Esophagus squamous epithelium (tissue), 4 donors: ENCODE measurements around the gene METTL1.

ENCODE experiments used
- POLR2A ChIP-seq, 4 donors: fragments of 450-650 bp; IDR thresholded peaks; one replicate each; pipeline ENCODE4 v1.6.1; 2017; ENCODE audit warnings: antibody characterized with exemption in 4 of 4, mild to moderate bottlenecking in 4 of 4, moderate library complexity in 3 of 4
- TF ChIP-seq, protein P1 (sequence below), 6 experiments: fragments of 450-650 bp in 4 of 6; fragments of 200-600 bp in 2 of 6; sonication (generic) in 2 of 6; IDR thresholded peaks; one replicate each; pipeline ENCODE4 v1.5.1; 2016 to 2019; ENCODE audit warnings: antibody characterized with exemption in 6 of 6, mild to moderate bottlenecking in 4 of 6, moderate library complexity in 4 of 6

DNA sequence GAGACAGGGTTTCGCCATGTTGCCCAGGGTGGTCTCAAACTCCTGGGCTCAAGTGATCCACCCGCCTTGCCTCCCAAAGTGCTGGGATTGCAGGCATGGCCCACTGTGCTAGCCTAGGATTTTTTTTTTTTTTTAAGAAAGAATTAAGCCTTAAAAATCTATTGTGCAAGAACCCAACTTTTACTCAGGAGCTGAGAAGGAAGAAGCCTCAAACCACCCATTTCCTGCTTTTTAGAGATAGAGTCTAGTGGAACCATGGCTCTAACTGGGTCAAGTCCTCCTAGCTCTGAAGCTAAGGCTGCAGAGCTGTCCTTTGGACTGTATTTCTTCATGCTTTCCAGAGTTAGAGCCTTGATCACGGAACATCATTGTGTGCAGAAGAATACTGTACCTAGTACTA lies 9.3 kb upstream of the METTL1 start:
- TF ChIP-seq, protein P1, sequence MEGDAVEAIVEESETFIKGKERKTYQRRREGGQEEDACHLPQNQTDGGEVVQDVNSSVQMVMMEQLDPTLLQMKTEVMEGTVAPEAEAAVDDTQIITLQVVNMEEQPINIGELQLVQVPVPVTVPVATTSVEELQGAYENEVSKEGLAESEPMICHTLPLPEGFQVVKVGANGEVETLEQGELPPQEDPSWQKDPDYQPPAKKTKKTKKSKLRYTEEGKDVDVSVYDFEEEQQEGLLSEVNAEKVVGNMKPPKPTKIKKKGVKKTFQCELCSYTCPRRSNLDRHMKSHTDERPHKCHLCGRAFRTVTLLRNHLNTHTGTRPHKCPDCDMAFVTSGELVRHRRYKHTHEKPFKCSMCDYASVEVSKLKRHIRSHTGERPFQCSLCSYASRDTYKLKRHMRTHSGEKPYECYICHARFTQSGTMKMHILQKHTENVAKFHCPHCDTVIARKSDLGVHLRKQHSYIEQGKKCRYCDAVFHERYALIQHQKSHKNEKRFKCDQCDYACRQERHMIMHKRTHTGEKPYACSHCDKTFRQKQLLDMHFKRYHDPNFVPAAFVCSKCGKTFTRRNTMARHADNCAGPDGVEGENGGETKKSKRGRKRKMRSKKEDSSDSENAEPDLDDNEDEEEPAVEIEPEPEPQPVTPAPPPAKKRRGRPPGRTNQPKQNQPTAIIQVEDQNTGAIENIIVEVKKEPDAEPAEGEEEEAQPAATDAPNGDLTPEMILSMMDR (IDR thresholded peaks at IDR 0.05), result no peak
- no peak for TF ChIP-seq POLR2A (IDR thresholded peaks at IDR 0.05)
